Large intestine (tissue), 3 donors: Measurements from ENCODE around the gene PPARA. TPM values are rescaled to one million over a fixed set of nuclear protein-coding genes. Genes with fewer than 3 reads are reported as not detected.

Experiments used
- DNase-seq, 2 donors: peaks; one replicate each; pipeline versions ENCODE4 v3.0.0 to v3.0.0-alpha.2; 2013
- H3K27ac ChIP-seq: one replicate; pipeline ENCODE4 v1.5.1; 2013; ENCODE audit warnings: low read length
- H3K27me3 ChIP-seq: 2 replicates; pipeline ENCODE4 v1.6.1; 2013; ENCODE audit warnings: low read length; ENCODE audit not compliant: control insufficient read depth, insufficient read depth
- H3K36me3 ChIP-seq: 2 replicates; pipeline ENCODE4 v1.6.1; 2013; ENCODE audit warnings: low read length; ENCODE audit not compliant: control insufficient read depth, insufficient read depth
- H3K4me1 ChIP-seq: one replicate; pipeline ENCODE4 v1.6.1; 2013; ENCODE audit warnings: low read length; ENCODE audit not compliant: control insufficient read depth, insufficient read depth
- H3K4me3 ChIP-seq: one replicate; pipeline ENCODE4 v1.5.1; 2013; ENCODE audit warnings: low read length
- H3K9me3 ChIP-seq: one replicate; pipeline ENCODE4 v1.6.1; 2013; ENCODE audit warnings: mild to moderate bottlenecking, low read depth, low read length, moderate library complexity; ENCODE audit not compliant: control insufficient read depth
- WGBS: methylation state at CpG from one replicate; pipeline ENCODE4 v1.1.5; 2013; ENCODE audit warnings: low lambda C conversion rate; ENCODE audit not compliant: insufficient coverage; 5-methylcytosine and 5-hydroxymethylcytosine counted together
- polyA plus RNA-seq: library from polyadenylated mRNA; unstranded; fragments of 120-200 nt; gene quantifications from one replicate; pipeline ENCODE4 v1.2.1, GENCODE V29; 2013

PPARA gene
- polyA plus RNA-seq, 1 donor, result 46.6 TPM

- no peak for DNase-seq
- WGBS, result no CpG with 5 or more reads among the region's 11 CpGs
- Histone ChIP-seq H3K4me1 (peaks cover 26% of the 10 kb centered on the region), H3K27me3 (no peaks in the 10 kb centered on the region), H3K4me3 (no peak overlapping the region), H3K9me3 (peaks cover 2% of the 10 kb centered on the region), H3K36me3 (no peaks in the 10 kb centered on the region), H3K27ac (no peak overlapping the region)
Measured at GRCh38 chr22:46145896-46146295, 4.4 kb upstream of the PPARA start.

- Histone ChIP-seq H3K36me3 (no peaks in the 10 kb centered on the region), H3K4me1 (peaks cover 26% of the 10 kb centered on the region), H3K4me3 (no peak overlapping the region), H3K27me3 (no peaks in the 10 kb centered on the region), H3K9me3 (peaks cover 2% of the 10 kb centered on the region), H3K27ac (no peak overlapping the region)
- no peak for DNase-seq
- WGBS, result 100% methylated on average over 1 of the region's 4 CpGs
Measured at GRCh38 chr22:46146329-46146728, 4.0 kb upstream of the PPARA start.

- Histone ChIP-seq H3K4me1 (peaks cover 26% of the 10 kb centered on the region), H3K36me3 (no peaks in the 10 kb centered on the region), H3K4me3 (no peak overlapping the region), H3K27ac (peak overlapping the region; percentile 82), H3K27me3 (no peaks in the 10 kb centered on the region), H3K9me3 (peaks cover 2% of the 10 kb centered on the region)
- WGBS, result no CpG with 5 or more reads among the region's 7 CpGs
- DNase-seq, result peak in 1 of 2 donors; percentile 67
Measured at GRCh38 chr22:46147061-46147460, 3.3 kb upstream of the PPARA start.

GRCh38 chr22:46147471-46148267, 2.7 kb upstream of the PPARA start:
- H3K36me3 ChIP-seq, result peaks cover 4% of the 10 kb centered on the region
- H3K4me3 ChIP-seq, result no peak overlapping the region
- DNase-seq, result peak; percentile 78 to 89
- H3K27me3 ChIP-seq, result no peaks in the 10 kb centered on the region
- peaks cover 29% of the 10 kb centered on the region for H3K4me1 ChIP-seq
- H3K9me3 ChIP-seq, result peaks cover 2% of the 10 kb centered on the region
- peak overlapping the region; percentile 82 for H3K27ac ChIP-seq
- WGBS, result no CpG with 5 or more reads among the region's 19 CpGs

- no peak overlapping the region for H3K4me3 ChIP-seq
- peaks cover 10% of the 10 kb centered on the region for H3K36me3 ChIP-seq
- H3K9me3 ChIP-seq, result peaks cover 2% of the 10 kb centered on the region
- peak; percentile 44 to 73 for DNase-seq
- H3K4me1 ChIP-seq, result peaks cover 33% of the 10 kb centered on the region
- peak overlapping the region; percentile 82 for H3K27ac ChIP-seq
- no CpG with 5 or more reads among the region's 8 CpGs for WGBS
- no peaks in the 10 kb centered on the region for H3K27me3 ChIP-seq
Measured at GRCh38 chr22:46148336-46148735, 2.0 kb upstream of the PPARA start.

- WGBS, result no CpG with 5 or more reads among the region's 12 CpGs
- Histone ChIP-seq H3K4me1 (peaks cover 34% of the 10 kb centered on the region), H3K4me3 (peak overlapping the region; percentile 71), H3K27ac (peak overlapping the region; percentile 82), H3K27me3 (no peaks in the 10 kb centered on the region), H3K9me3 (peaks cover 2% of the 10 kb centered on the region), H3K36me3 (peaks cover 14% of the 10 kb centered on the region)
- DNase-seq, result peak; percentile 57 to 79
Measured at GRCh38 chr22:46148816-46149511, 1.4 kb upstream of the PPARA start.

GRCh38 chr22:46149512-46150033, 753 bp upstream of the PPARA start:
- WGBS, result no CpG with 5 or more reads among the region's 39 CpGs
- Histone ChIP-seq H3K27me3 (no peaks in the 10 kb centered on the region), H3K9me3 (peaks cover 2% of the 10 kb centered on the region), H3K4me1 (peaks cover 34% of the 10 kb centered on the region), H3K4me3 (peak overlapping the region; percentile 71), H3K36me3 (peaks cover 17% of the 10 kb centered on the region), H3K27ac (peak overlapping the region; percentile 82)
- peak; percentile 38 to 81 for DNase-seq

- peaks cover 2% of the 10 kb centered on the region for H3K9me3 ChIP-seq
- peak; percentile 12 to 62 for DNase-seq
- WGBS, result no CpG with 5 or more reads among the region's 101 CpGs
- peak overlapping the region; percentile 97 for H3K27ac ChIP-seq
- H3K4me3 ChIP-seq, result peak overlapping the region; percentile 98
- H3K4me1 ChIP-seq, result peaks cover 34% of the 10 kb centered on the region
- no peaks in the 10 kb centered on the region for H3K27me3 ChIP-seq
- peaks cover 21% of the 10 kb centered on the region for H3K36me3 ChIP-seq
Measured at GRCh38 chr22:46150655-46151477, 540 bp downstream of the PPARA start.

- Histone ChIP-seq H3K4me1 (peaks cover 9% of the 10 kb centered on the region), H3K4me3 (no peak overlapping the region), H3K27ac (no peak overlapping the region), H3K9me3 (no peaks in the 10 kb centered on the region), H3K36me3 (peaks cover 30% of the 10 kb centered on the region), H3K27me3 (no peaks in the 10 kb centered on the region)
- WGBS, result 88% methylated on average over 2 of the region's 3 CpGs
- no peak for DNase-seq
Measured at GRCh38 chr22:46153930-46154329, 3.6 kb downstream of the PPARA start.

- no CpG with 5 or more reads among the region's 3 CpGs for WGBS
- no peak overlapping the region for H3K27ac ChIP-seq
- no peak for DNase-seq
- H3K4me1 ChIP-seq, result peaks cover 21% of the 10 kb centered on the region
- no peaks in the 10 kb centered on the region for H3K27me3 ChIP-seq
- H3K4me3 ChIP-seq, result no peak overlapping the region
- H3K9me3 ChIP-seq, result no peaks in the 10 kb centered on the region
- H3K36me3 ChIP-seq, result peaks cover 46% of the 10 kb centered on the region
Measured at GRCh38 chr22:46156031-46156430, 5.7 kb downstream of the PPARA start.
